HG02642 (cell line): ENCODE measurements around the gene ACAD8.
A peak's percentile ranks its signal among the peaks of the same experiment; 100 is the strongest.
"Not testable (repeated sequence)": the region's sequence is repeated elsewhere in the genome, so short reads cannot be mapped to it uniquely, and the experiment has no call there.

Experiments
- ATAC-seq: cut with Tn5 transposase; IDR thresholded peaks from one replicate; pipeline ENCODE4 v1.9.1; 2021; ENCODE audit warnings: mild to moderate bottlenecking; ENCODE audit not compliant: unreplicated experiment, poor library complexity

Gene ACAD8

DNA sequence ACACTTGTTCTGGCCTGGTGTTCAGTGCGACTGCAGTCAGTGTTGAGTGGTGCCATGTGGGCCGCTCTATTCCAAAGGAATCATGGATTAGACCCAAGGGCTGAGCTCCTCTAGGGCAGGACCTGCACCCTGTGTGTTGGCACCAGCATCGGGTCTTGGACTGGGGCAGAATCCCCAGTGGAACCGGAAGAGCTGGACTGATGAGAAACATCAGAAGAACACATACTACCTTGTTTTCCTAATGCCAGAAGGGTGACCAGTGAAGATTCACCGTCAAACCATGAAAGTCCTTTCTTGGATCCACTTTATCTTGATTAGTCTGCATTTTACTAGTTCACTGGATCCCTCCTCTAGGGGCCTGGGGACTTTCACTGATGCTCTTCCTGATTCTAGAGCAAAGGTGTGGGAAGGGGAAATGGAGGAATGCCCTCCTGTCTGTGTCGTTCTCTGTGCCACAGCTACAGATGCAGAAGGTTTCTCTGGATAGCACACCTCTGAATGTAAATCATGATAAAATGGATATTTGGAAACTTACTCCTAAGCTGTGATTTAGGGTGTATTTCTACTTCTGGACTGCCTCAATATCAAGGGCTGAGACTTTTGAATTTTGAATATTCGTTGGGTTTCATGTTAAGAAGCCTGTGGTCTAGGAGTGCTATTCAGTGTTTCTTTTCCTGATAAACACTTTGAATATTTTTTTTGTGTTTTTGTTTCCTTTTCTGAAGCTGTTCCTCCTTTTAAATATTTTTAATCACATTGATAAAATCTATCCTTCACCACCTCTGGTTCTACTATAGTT is 11.8 kb downstream of the ACAD8 start:
- ATAC-seq = no peak

- ATAC-seq = no peak
These were observed 13.1 kb downstream of the ACAD8 start for GRCh38 chr11:134266440-134266839.

- no peak for ATAC-seq
These were observed 13.5 kb downstream of the ACAD8 start for GRCh38 chr11:134266841-134267251.

DNA sequence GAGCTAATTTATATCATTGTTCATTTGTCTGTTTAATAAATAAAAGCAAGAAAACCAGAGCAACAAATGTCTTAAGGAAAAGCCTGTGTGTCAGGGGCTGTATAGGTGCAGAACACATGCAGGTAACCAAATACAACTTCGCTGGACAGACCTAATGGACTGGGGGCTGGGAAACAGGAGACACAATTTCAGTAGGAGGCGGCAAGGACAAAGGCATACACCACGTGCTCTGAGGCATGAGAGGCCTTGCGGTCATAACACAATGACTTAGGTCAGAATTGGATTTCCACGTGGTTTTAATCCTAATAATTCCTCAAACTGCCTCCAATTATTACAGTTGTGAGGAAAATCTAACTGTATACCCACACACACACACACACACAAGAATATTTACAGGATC is 14.1 kb downstream of the ACAD8 start:
- no peak for ATAC-seq

- ATAC-seq = no peak
These were observed 14.6 kb downstream of the ACAD8 start for GRCh38 chr11:134267966-134268365.

- ATAC-seq = no peak
These were observed 16.9 kb downstream of the ACAD8 start for GRCh38 chr11:134270250-134270714.

DNA sequence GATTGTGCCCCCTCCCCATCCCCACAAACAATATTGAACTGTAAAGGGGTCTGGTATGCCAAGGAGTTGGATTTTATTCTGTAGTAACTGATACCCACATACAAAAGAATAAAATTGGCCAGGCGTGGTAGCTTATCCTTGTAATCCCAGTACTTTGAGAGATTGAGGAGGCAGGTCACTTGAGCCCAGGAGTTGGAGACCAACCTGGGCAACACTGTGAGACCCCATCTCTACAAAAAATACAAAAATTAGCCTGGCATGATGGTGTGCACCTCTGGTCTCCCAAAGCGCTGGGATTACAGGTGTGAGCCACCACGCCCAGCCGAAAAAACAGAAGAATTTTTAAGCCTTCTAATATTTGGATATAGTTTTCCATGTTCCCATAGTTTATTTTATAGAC is 18.6 kb downstream of the ACAD8 start:
- no peak for ATAC-seq

DNA sequence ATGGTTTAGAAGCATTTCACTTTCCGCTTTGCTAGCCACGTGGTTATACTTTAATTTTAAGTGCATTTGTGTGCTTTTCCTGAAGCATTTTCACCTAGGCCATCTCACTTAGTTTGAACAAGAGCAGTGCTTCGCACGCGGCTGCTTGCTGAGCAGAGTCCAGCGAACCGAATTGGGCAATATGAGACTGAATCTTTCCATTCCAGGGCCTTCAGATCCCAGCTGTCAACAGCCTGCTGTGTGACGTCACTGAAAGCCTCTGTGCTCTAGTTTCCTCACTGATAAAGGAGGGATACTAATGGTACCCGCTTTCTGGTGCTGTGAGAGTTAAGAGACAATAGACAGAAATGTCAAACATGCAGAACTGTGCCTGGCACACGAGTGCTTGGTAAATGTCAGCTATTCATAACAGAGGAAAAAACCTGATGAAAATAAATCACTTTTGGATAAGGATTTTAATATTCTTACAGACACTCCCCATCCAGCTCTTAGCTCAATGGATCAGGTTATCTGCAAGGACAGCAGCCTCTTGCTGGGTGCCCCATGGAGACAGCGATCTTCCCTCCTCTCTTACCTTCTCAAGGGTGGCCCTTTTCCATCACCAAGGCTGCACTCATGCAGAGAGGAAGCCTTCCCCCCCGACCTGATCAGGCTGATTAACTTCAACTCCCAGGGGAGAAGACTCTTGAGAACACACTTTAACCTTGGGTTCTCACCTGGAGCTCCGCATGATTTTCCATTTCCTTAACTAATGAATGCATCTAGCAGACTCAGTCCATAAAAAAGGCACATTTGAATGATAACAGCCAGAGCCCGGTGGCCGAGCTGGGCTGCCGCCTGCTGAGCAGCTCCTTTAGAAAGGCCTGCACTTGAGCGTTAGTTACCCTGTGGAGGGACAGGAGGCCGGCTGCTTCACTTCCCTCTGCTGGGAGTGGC is 19.3 kb downstream of the ACAD8 start:
- no peak for ATAC-seq

DNA sequence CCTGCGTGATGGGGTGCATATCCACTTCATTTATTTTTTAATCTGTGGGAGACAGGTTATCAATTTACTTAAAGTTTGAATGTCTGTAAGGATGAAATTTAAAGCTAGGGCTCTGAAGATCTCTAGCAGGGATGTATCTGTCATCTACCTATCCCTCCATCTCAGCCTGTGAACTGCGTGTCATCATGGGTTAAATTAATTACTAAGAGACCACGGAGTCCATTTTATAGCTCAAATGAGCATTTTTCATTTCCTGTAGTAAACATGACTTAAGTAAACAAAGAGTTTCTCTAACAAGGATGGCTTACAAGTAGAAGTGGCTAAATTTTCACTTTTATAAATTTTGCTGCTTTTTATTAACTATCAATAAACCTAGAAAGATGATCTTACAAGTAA is 19.9 kb downstream of the ACAD8 start:
- no peak for ATAC-seq

DNA sequence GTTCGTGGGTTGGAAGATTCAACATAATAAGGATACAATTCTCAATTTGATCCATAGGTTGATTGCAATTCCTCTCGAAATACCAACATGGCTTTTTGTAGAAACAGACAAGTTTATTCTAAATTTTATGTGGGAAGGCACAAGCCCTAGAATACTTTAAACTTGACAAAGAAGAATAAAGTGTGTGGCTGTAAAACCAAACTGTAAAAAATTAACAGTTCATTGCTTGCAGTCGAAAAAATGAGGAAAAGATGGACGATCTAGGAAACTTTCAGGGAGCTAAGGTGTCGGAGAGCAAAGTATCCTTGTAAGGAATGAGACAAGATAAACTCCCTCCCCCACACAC is 21.8 kb downstream of the ACAD8 start:
- no peak for ATAC-seq

DNA sequence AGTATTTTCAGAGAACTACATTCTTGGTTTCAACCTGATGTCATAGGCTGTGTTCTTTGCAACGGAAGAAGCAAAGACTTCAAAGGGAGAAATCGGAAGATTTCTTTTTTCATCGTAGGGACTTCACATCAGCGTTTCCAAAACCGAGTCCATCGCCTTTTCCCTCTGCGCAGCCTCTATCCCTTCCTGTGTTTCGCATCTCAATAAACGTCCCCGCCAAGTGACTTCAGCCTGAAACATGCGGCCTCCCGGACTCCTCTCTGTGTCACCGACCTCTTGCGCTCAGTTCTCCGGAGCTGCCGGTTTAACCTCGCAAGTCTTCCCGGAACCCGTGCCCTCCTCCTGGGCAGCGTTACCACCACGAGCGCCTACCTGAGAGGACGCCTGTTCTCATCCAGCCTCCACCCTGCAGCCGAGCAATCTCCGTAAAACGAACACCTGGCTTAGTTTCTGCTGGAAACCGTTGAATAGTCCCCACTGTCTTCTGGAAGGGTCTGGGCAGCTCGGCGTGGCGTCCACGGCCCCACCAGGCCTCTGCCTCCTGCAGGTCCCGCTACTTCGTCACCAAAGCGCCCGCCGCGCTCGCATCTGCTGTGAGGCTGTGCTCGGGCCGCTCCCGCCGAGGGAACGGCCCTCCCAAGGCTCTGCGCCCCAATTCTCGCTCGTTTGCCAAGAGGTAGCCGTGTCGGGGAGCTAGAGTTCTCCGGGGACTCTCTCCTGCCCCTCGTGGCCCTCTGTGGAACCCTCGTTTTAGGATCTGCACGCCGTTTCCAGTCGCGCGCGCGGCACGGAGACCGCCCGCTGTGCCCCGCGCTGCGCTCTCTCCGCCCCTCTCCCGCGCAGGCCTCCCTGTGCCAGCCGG is 22.4 kb downstream of the ACAD8 start, which contains the start of gene GLB1L3:
Gene GLB1L3 (plus strand): TSS at position 846 of the 862 bp plus-strand sequence. CDS start 362 bp downstream, outside the sequence.
- peak; percentile 84 for ATAC-seq

GRCh38 chr11:134276396-134277182 is 23.2 kb downstream of the ACAD8 start:
- peak; percentile 26 for ATAC-seq

- no peak for ATAC-seq
These were observed 24.0 kb downstream of the ACAD8 start for GRCh38 chr11:134277183-134278001.

GRCh38 chr11:134278356-134278755 is 25.0 kb downstream of the ACAD8 start:
- ATAC-seq = no peak

GRCh38 chr11:134281635-134282034 is 28.3 kb downstream of the ACAD8 start:
- ATAC-seq = not testable (repeated sequence)

DNA sequence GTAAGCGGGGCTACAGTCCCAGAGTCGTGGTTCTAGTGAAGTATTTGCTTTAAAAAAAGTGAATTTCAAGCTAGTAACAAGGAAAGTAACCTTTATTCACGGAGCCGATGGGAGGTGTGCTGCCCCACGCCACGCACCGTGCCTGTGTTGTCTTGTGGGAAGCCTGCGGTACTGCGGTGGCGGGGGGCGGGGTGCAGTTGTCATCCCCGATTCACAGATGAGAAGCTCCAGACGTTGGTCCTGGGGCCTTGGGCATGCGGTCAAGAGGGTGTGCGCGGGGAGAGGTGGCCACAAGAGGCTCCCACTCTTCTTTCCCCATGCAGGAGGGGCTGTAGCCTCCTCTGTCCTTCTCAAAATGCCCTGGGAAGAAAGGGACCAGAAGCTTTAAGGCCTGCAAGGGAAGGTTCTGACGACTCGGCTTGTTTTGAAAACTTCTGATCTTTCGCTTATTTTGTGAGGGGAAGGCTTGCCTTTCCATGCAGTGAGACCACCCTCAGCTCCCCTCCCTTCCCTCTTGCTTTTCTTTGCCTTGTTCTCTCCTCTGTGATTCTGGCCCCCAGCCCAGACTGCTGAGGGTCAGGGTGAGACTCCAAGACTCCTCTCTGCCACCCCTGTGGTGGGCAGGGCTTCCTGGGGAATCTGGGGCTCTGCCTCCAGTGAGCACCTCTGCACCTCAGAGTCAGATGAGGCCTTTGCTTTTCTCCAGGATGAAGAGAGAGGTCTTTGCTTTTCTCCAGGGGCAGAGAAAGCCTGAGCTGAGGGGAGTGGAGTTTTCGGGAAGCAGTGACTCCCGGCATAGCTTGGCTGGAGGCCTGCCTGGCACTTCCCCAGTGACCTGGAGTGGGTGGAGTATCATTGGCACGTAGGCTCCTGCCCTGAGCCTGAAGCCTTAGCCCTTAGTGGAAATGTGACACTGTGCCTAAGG is 29.0 kb downstream of the ACAD8 start:
- ATAC-seq = no peak

DNA sequence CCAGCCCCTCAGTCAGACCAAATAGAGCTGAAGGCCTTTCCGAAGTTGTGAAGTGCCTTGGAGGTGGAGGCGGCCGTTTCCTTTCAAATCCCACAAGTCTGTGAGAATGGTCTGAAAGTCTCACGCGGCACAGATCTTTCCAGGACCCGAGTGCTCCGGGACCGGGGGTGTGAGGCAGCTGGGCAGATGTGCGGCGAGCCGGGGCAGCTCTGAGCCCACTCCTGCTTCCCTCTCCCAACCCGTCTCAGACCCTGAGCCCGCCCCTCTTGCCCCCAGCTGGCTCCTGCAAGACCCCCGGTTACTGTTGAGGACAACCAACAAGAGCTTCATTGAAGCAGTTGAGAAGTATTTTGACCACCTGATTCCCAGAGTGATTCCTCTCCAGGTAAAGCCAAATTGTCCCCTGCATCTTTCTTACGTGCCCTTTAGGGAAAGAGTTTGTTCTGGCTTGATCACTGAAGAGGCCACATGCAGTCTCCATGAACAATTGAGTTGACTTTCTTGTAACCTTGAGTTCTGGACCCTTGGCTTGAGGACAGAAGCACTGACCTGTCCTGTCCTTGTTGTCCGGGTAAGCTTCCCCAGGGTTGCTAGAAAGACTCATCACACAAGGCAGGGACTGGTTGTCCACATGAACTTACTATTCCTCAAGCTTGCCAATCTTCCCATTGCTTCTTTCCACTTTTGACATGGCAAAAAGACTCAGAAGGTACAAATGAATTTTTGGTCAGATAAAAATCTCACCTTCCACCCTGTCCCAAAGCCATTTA is 30.3 kb downstream of the ACAD8 start:
- ATAC-seq = no peak
